ENCODE measurements around the gene ABCB1. TPM values are rescaled to one million over a fixed set of nuclear protein-coding genes. Genes with fewer than 3 reads are reported as not detected.

The ABCB1 gene
- not detected in 2 replicates for total RNA-seq (ENCODE audit: low replicate concordance)

GRCh38 chr7:87600130-87601124 lies at the start of gene ABCB1:
Gene ABCB1 (minus strand): TSS chr7:87600884. CDS start chr7:87600184, 700 bp downstream.
- no peaks in the 10 kb centered on the region for H3K36me3 ChIP-seq
- peaks cover 100% of the 10 kb centered on the region for H3K27me3 ChIP-seq
- DNase-seq (ENCODE audit: low spot score): peak; percentile 79
- no peaks in the 10 kb centered on the region for H3F3A ChIP-seq (ENCODE audit: low read depth)
- H3K9me3 Mint-ChIP-seq: no peaks in the 10 kb centered on the region
- peak within 1 kb of the TSS; percentile 80 for H3K4me2 ChIP-seq
- peak within 1 kb of the TSS; percentile 89 for H3K4me3 Mint-ChIP-seq
- no peak for TF ChIP-seq CTCF (IDR thresholded peaks at IDR 0.05)
- TF ChIP-seq EZH2phosphoT487 (IDR thresholded peaks at IDR 0.05): peak; percentile 64
- peak; percentile 82 for TF ChIP-seq EZH2 (IDR thresholded peaks at IDR 0.05)
- no peak within 1 kb of the TSS for H3K27ac Mint-ChIP-seq
- no peaks in the 10 kb centered on the region for H3K4me1 ChIP-seq
- no peaks in the 10 kb centered on the region for H3K9me3 ChIP-seq (ENCODE audit: low read depth)
- peak within 1 kb of the TSS; percentile 39 for H3K4me3 ChIP-seq
- peaks cover 5% of the 10 kb centered on the region for H3K4me1 Mint-ChIP-seq
- H3K79me2 ChIP-seq (ENCODE audit: low read depth): no peaks in the 10 kb centered on the region
- no peak within 1 kb of the TSS for H3K27ac ChIP-seq
- peak within 1 kb of the TSS; percentile 60 for H2AFZ ChIP-seq (replicated peaks)
- H4K20me1 ChIP-seq (ENCODE audit: low read depth): no peaks in the 10 kb centered on the region
- no peak within 1 kb of the TSS for H3K9ac ChIP-seq
- H3K36me3 Mint-ChIP-seq: no peaks in the 10 kb centered on the region
- H3K27me3 Mint-ChIP-seq (ENCODE audit: insufficient read depth, low read depth): peaks cover 19% of the 10 kb centered on the region

- no peak overlapping the region for H3K27ac ChIP-seq
- Mint-ChIP-seq H3K9me3 (no peaks in the 10 kb centered on the region), H3K4me3 (no peak overlapping the region), H3K27ac (no peak overlapping the region), H3K4me1 (no peaks in the 10 kb centered on the region), H3K27me3 (ENCODE audit: insufficient read depth, low read depth) (peaks cover 2% of the 10 kb centered on the region), H3K36me3 (no peaks in the 10 kb centered on the region)
- H3K36me3 ChIP-seq: no peaks in the 10 kb centered on the region
- H2AFZ ChIP-seq (replicated peaks): no peak overlapping the region
- no peaks in the 10 kb centered on the region for H3K27me3 ChIP-seq
- no peak overlapping the region for H3K4me3 ChIP-seq
- TF ChIP-seq EZH2phosphoT487 (IDR thresholded peaks at IDR 0.05): no peak
- no peak for TF ChIP-seq EZH2 (IDR thresholded peaks at IDR 0.05)
- no peak for TF ChIP-seq CTCF (IDR thresholded peaks at IDR 0.05)
- no peaks in the 10 kb centered on the region for H3K79me2 ChIP-seq (ENCODE audit: low read depth)
- no peaks in the 10 kb centered on the region for H3F3A ChIP-seq (ENCODE audit: low read depth)
- H3K4me2 ChIP-seq: no peak overlapping the region
- H3K4me1 ChIP-seq: no peaks in the 10 kb centered on the region
- H3K9me3 ChIP-seq (ENCODE audit: low read depth): no peaks in the 10 kb centered on the region
- DNase-seq (ENCODE audit: low spot score): no peak
- no peak overlapping the region for H3K9ac ChIP-seq
- H4K20me1 ChIP-seq (ENCODE audit: low read depth): no peaks in the 10 kb centered on the region
These were observed 47.6 kb upstream of the ABCB1 start for GRCh38 chr7:87648316-87648715.

- Histone ChIP-seq H3F3A (ENCODE audit: low read depth) (no peaks in the 10 kb centered on the region), H3K27ac (no peak overlapping the region), H3K4me3 (no peak overlapping the region), H2AFZ (replicated peaks) (no peak overlapping the region), H3K4me1 (no peaks in the 10 kb centered on the region), H3K27me3 (no peaks in the 10 kb centered on the region), H3K9me3 (ENCODE audit: low read depth) (no peaks in the 10 kb centered on the region), H3K79me2 (ENCODE audit: low read depth) (no peaks in the 10 kb centered on the region), H3K4me2 (no peak overlapping the region), H3K9ac (no peak overlapping the region), H3K36me3 (no peaks in the 10 kb centered on the region), H4K20me1 (ENCODE audit: low read depth) (no peaks in the 10 kb centered on the region)
- no peak for DNase-seq (ENCODE audit: low spot score)
- H3K9me3 Mint-ChIP-seq: no peaks in the 10 kb centered on the region
- no peak for TF ChIP-seq EZH2 (IDR thresholded peaks at IDR 0.05)
- TF ChIP-seq EZH2phosphoT487 (IDR thresholded peaks at IDR 0.05): no peak
- no peak for TF ChIP-seq CTCF (IDR thresholded peaks at IDR 0.05)
- H3K36me3 Mint-ChIP-seq: no peaks in the 10 kb centered on the region
- no peak overlapping the region for H3K4me3 Mint-ChIP-seq
- no peaks in the 10 kb centered on the region for H3K4me1 Mint-ChIP-seq
- H3K27me3 Mint-ChIP-seq (ENCODE audit: insufficient read depth, low read depth): no peaks in the 10 kb centered on the region
- H3K27ac Mint-ChIP-seq: no peak overlapping the region
These were observed 44.8 kb upstream of the ABCB1 start for GRCh38 chr7:87645446-87645845.
